ENCODE data around the gene COX7A2L. TPM values are rescaled to one million over a fixed set of nuclear protein-coding genes. Genes with fewer than 3 reads are reported as not detected.

COX7A2L gene
- total and polyA plus RNA-seq, 2 experiments from 2014 or later: 112 to 149 TPM

DNA sequence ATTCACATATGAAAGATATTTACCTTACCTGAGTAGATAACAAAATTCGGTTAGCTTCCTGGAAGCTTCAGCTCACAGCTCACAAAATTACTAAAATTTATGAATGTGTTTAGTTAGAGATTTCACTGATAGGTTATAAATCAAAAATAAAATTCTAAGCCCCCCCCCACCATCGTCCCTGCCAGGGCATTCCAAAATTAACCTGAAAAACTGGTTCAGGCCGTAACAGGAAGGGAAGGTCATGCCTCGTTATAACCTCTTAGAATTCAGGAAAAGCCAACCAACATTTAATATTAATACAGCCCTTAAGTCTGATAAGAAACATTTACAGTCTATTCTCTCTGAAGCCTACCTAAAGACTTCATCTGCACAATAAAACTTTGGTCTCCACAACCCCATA is 48.9 kb downstream of the COX7A2L start:
- H3K4me1 ChIP-seq (ENCODE audit: insufficient read depth): 0 out of 2 replicates have a peak, but pooled peaks cover 4% of the 10 kb centered on the region
- no peak overlapping the region for H3K4me3 ChIP-seq
- no peak overlapping the region for H3K4me3 Mint-ChIP-seq
- no peaks in the 10 kb centered on the region for H3K9me2 ChIP-seq (ENCODE audit: insufficient read depth)
- H3K79me2 ChIP-seq (replicated peaks; ENCODE audit: insufficient read depth): no peaks in the 10 kb centered on the region
- ATAC-seq (no peak), DNase-seq (ENCODE audit: low spot score) (no peak)
- peaks cover 8% of the 10 kb centered on the region; the same call in 2 of the 3 replicates for H3K36me3 Mint-ChIP-seq (ENCODE audit: low read depth)
- no peak for TF ChIP-seq CREB1 (CRISPR knock-in tag; IDR thresholded peaks at IDR 0.05; ENCODE audit: low read depth)
- H4K20me1 ChIP-seq (replicated peaks; ENCODE audit: insufficient read depth): 0 out of 2 replicates have a peak, but pooled peaks cover 3% of the 10 kb centered on the region
- no peak overlapping the region for H2AFZ ChIP-seq
- no peaks in the 10 kb centered on the region for H3F3A ChIP-seq (replicated peaks; ENCODE audit: low read depth)
- no peak overlapping the region for H3K27ac ChIP-seq (ENCODE audit: low read depth)
- H3K27me3 Mint-ChIP-seq (ENCODE audit: insufficient read depth, low read depth, poor library complexity): no peaks in the 10 kb centered on the region
- H3K36me3 ChIP-seq (ENCODE audit: insufficient read depth): no peaks in the 10 kb centered on the region
- H3K9me3 Mint-ChIP-seq: no peaks in the 10 kb centered on the region
- no peaks in the 10 kb centered on the region for H3K27me3 ChIP-seq (ENCODE audit: insufficient read depth)
- no peak overlapping the region for H3K4me2 ChIP-seq
- H3K4me1 Mint-ChIP-seq: 0 out of 3 replicates have a peak, but pooled peaks cover 2% of the 10 kb centered on the region
- H3K27ac Mint-ChIP-seq: no peak overlapping the region

- Histone ChIP-seq H3K36me3 (ENCODE audit: insufficient read depth) (no peaks in the 10 kb centered on the region), H3K4me2 (no peak overlapping the region), H3K27ac (ENCODE audit: low read depth) (no peak overlapping the region), H3K4me1 (ENCODE audit: insufficient read depth) (0 out of 2 replicates have a peak, but pooled peaks cover 4% of the 10 kb centered on the region), H3K9me2 (ENCODE audit: insufficient read depth) (no peaks in the 10 kb centered on the region), H4K20me1 (replicated peaks; ENCODE audit: insufficient read depth) (0 out of 2 replicates have a peak, but pooled peaks cover 3% of the 10 kb centered on the region), H3K27me3 (ENCODE audit: insufficient read depth) (no peaks in the 10 kb centered on the region), H3K4me3 (no peak overlapping the region), H2AFZ (no peak overlapping the region), H3F3A (replicated peaks; ENCODE audit: low read depth) (no peaks in the 10 kb centered on the region), H3K79me2 (replicated peaks; ENCODE audit: insufficient read depth) (no peaks in the 10 kb centered on the region)
- no peaks in the 10 kb centered on the region for H3K9me3 Mint-ChIP-seq
- ATAC-seq (no peak), DNase-seq (ENCODE audit: low spot score) (no peak)
- peaks cover 10% of the 10 kb centered on the region; the same call in 1 of the 3 replicates for H3K36me3 Mint-ChIP-seq (ENCODE audit: low read depth)
- H3K4me3 Mint-ChIP-seq: no peak overlapping the region
- no peaks in the 10 kb centered on the region for H3K27me3 Mint-ChIP-seq (ENCODE audit: insufficient read depth, low read depth, poor library complexity)
- TF ChIP-seq ETS1 (IDR thresholded peaks at IDR 0.05) (no peak), NANOG (IDR thresholded peaks at IDR 0.05; ENCODE audit: borderline replicate concordance) (no peak), ZNF331 (CRISPR knock-in tag; IDR thresholded peaks at IDR 0.05; ENCODE audit: low read depth) (no peak), POLR2AphosphoS5 (IDR thresholded peaks at IDR 0.05; ENCODE audit: low read depth) (no peak), EZH2phosphoT487 (IDR thresholded peaks at IDR 0.05; ENCODE audit: unreplicated experiment) (no peak)
- TF ChIP-seq, protein P1, sequence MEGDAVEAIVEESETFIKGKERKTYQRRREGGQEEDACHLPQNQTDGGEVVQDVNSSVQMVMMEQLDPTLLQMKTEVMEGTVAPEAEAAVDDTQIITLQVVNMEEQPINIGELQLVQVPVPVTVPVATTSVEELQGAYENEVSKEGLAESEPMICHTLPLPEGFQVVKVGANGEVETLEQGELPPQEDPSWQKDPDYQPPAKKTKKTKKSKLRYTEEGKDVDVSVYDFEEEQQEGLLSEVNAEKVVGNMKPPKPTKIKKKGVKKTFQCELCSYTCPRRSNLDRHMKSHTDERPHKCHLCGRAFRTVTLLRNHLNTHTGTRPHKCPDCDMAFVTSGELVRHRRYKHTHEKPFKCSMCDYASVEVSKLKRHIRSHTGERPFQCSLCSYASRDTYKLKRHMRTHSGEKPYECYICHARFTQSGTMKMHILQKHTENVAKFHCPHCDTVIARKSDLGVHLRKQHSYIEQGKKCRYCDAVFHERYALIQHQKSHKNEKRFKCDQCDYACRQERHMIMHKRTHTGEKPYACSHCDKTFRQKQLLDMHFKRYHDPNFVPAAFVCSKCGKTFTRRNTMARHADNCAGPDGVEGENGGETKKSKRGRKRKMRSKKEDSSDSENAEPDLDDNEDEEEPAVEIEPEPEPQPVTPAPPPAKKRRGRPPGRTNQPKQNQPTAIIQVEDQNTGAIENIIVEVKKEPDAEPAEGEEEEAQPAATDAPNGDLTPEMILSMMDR (conservative IDR thresholded peaks at IDR 0.05; ENCODE audit: low read depth in 2 of 2): no peak
- no peak overlapping the region for H3K27ac Mint-ChIP-seq
- H3K4me1 Mint-ChIP-seq: 0 out of 3 replicates have a peak, but pooled peaks cover 2% of the 10 kb centered on the region
Measured at GRCh38 chr2:42310007-42310515, 51.0 kb downstream of the COX7A2L start.
